ENCODE results near the gene WIPF1.

DNA sequence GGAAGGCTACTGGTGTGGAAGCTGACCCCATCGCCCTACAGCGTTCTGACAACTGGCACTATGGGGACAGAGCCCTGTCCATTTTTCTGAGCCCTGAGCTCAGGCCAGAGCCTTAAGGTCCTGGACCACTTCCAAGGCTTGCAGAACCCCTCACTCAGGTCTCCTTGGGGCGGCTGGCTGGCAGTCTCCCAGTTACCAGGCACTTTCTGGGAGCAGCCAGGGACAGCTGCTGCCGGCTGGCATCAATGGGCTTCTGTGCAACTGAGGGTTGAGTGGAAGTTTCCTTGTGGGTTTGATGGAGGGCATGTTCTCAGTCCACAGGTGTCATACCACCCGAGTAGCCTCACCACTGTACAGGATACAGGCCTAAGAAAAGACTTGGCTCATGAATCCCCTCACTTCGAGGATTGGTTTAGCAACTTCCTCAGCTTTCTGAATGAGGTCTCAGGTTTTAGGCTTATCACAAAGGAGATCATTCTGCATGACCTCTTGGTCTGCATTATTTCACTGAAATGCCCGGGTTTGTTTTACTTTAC, 27.4 kb upstream of the WIPF1 start:
- TF ChIP-seq, protein P1, sequence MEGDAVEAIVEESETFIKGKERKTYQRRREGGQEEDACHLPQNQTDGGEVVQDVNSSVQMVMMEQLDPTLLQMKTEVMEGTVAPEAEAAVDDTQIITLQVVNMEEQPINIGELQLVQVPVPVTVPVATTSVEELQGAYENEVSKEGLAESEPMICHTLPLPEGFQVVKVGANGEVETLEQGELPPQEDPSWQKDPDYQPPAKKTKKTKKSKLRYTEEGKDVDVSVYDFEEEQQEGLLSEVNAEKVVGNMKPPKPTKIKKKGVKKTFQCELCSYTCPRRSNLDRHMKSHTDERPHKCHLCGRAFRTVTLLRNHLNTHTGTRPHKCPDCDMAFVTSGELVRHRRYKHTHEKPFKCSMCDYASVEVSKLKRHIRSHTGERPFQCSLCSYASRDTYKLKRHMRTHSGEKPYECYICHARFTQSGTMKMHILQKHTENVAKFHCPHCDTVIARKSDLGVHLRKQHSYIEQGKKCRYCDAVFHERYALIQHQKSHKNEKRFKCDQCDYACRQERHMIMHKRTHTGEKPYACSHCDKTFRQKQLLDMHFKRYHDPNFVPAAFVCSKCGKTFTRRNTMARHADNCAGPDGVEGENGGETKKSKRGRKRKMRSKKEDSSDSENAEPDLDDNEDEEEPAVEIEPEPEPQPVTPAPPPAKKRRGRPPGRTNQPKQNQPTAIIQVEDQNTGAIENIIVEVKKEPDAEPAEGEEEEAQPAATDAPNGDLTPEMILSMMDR (IDR thresholded peaks at IDR 0.05; ENCODE audit: low read depth, low read length) = no peak
- no peak for TF ChIP-seq EZH2phosphoT487 (IDR thresholded peaks at IDR 0.05; ENCODE audit: low read depth)

Measured in OCI-LY3 (cell line).